Stimulated activated CD4-positive, alpha-beta T cell treated with anti-CD3 and anti-CD28 coated beads, Interleukin-2, amount 100 ng/mL, for 4 hours (primary cell): ENCODE results near the gene DAPK1.

Experiments
- DNase-seq: peaks from one replicate; pipeline ENCODE4 v3.0.0-alpha.2; 2020; ENCODE audit warnings: low read depth

Gene DAPK1

GRCh38 chr9:87569008-87569509 is 71.4 kb downstream of the DAPK1 start:
- no peak for DNase-seq

- DNase-seq: no peak
These were observed 71.9 kb downstream of the DAPK1 start for GRCh38 chr9:87569518-87569917.

- no peak for DNase-seq
These were observed 72.6 kb downstream of the DAPK1 start for GRCh38 chr9:87570000-87570908.

- DNase-seq: no peak
These were observed 75.1 kb downstream of the DAPK1 start for GRCh38 chr9:87572719-87573118.

GRCh38 chr9:87573841-87574342 is 76.2 kb downstream of the DAPK1 start:
- no peak for DNase-seq

- no peak for DNase-seq
These were observed 80.1 kb downstream of the DAPK1 start for GRCh38 chr9:87577746-87578145.

- no peak for DNase-seq
These were observed 81.0 kb downstream of the DAPK1 start for GRCh38 chr9:87578625-87579024.

GRCh38 chr9:87579781-87580541 is 82.3 kb downstream of the DAPK1 start:
- no peak for DNase-seq

- no peak for DNase-seq
These were observed 83.3 kb downstream of the DAPK1 start for GRCh38 chr9:87580941-87581438.

GRCh38 chr9:87581513-87581912 is 83.8 kb downstream of the DAPK1 start:
- DNase-seq: no peak

- no peak for DNase-seq
These were observed 84.4 kb downstream of the DAPK1 start for GRCh38 chr9:87581949-87582637.

GRCh38 chr9:87584326-87584725 is 86.7 kb downstream of the DAPK1 start:
- no peak for DNase-seq

GRCh38 chr9:87585123-87585855 is 87.6 kb downstream of the DAPK1 start:
- DNase-seq: no peak

- no peak for DNase-seq
These were observed 89.2 kb downstream of the DAPK1 start for GRCh38 chr9:87586731-87587355.

- DNase-seq: no peak
These were observed 89.7 kb downstream of the DAPK1 start for GRCh38 chr9:87587356-87587745.

- no peak for DNase-seq
These were observed 90.2 kb downstream of the DAPK1 start for GRCh38 chr9:87587864-87588263.

- DNase-seq: no peak
These were observed 90.7 kb downstream of the DAPK1 start for GRCh38 chr9:87588339-87588738.

- DNase-seq: no peak
These were observed 93.3 kb downstream of the DAPK1 start for GRCh38 chr9:87590996-87591395.

- no peak for DNase-seq
These were observed 95.1 kb downstream of the DAPK1 start for GRCh38 chr9:87592554-87593358.
